Choroid plexus epithelial cell (primary cell): ENCODE data around the gene TBC1D5.

Experiments used
- DNase-seq: peaks from one replicate; pipeline ENCODE4 v3.0.0-alpha.2; 2010; ENCODE audit warnings: low read depth
- H3K4me3 ChIP-seq: 2 replicates; pipeline ENCODE4 v1.5.1; 2011; ENCODE audit warnings: low read depth, mild to moderate bottlenecking, control low read depth, low read length, moderate library complexity
- TF ChIP-seq, protein P1 (sequence below): conservative IDR thresholded peaks from 2 replicates; pipeline ENCODE4 v1.5.1; 2011; ENCODE audit warnings: low read depth, mild to moderate bottlenecking, control low read depth, inconsistent platforms, low read length, moderate library complexity

Gene TBC1D5

DNA sequence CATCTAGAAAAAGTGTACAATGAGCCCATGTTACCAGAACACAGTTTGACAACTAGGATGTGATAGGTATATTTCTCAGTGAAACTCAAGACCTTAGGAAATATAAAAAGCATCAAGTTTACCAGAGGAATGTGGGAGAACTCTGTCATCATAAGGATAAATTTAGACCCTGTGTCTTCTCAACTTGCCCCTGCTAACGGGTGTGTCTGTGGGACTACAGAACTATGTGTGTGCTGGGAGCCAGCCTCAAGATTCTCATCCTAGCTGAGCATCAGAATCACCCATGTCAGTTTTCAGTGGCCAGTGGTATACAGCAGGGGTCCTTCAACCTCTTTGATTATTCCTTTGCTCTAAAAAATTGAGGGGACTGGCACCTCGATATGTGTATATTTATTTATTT is 464.4 kb downstream of the TBC1D5 start:
- no peak overlapping the region for H3K4me3 ChIP-seq
- TF ChIP-seq, protein P1, sequence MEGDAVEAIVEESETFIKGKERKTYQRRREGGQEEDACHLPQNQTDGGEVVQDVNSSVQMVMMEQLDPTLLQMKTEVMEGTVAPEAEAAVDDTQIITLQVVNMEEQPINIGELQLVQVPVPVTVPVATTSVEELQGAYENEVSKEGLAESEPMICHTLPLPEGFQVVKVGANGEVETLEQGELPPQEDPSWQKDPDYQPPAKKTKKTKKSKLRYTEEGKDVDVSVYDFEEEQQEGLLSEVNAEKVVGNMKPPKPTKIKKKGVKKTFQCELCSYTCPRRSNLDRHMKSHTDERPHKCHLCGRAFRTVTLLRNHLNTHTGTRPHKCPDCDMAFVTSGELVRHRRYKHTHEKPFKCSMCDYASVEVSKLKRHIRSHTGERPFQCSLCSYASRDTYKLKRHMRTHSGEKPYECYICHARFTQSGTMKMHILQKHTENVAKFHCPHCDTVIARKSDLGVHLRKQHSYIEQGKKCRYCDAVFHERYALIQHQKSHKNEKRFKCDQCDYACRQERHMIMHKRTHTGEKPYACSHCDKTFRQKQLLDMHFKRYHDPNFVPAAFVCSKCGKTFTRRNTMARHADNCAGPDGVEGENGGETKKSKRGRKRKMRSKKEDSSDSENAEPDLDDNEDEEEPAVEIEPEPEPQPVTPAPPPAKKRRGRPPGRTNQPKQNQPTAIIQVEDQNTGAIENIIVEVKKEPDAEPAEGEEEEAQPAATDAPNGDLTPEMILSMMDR: no peak
- DNase-seq: no peak

DNA sequence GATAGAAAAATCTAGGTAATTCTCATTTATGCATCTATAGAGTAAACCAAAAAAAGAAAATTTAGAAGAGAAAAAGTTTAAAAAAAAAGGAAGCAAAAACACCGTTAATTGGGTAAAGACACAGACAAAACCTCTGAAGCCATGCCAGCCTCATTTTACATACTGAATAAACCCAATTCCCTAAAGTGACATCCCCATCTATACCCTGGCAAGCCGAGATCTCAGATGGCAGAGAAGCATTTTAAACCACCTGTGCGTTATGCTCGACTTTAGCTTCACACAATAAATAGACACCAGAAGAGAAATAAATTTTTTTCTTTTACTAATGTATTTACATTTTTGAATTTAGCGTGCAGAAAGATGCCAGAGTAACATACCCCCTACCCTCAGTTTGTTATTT is 475.6 kb downstream of the TBC1D5 start:
- DNase-seq: no peak
- TF ChIP-seq, protein P1: no peak
- H3K4me3 ChIP-seq: no peak overlapping the region

DNA sequence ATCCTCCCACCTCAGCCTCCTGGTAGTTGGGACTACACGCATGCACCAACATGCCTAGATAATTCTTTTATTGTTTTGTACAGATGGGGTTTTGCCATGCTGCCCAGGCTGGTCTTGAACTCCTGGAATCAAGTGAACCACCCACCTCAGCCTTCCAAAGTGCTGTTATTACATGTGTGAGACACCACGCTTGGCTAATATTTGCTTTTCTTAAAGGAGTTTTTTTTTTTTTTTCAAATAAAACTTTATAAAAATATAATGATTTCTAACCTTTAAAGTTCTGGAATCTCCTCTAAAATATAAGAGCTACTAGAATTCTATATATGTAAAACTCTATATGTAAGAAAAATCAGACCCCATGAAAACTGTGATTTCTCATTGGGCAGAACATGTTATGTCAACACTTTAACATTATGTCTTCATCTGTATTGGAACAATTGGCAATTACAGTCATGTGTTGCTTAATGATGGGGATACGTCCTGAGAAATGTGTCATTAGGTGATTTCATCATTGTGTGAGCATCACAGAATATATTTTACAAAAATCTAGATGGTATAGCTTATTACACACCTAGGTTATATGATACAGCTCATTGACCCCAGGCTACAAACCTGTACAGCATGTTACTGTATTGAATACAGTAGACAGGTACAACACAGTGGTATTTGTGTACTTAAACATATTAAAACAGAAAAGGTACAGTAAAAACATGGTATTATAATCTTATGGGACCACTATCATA is 480.6 kb downstream of the TBC1D5 start:
- TF ChIP-seq, protein P1: no peak
- no peak overlapping the region for H3K4me3 ChIP-seq
- DNase-seq: no peak

DNA sequence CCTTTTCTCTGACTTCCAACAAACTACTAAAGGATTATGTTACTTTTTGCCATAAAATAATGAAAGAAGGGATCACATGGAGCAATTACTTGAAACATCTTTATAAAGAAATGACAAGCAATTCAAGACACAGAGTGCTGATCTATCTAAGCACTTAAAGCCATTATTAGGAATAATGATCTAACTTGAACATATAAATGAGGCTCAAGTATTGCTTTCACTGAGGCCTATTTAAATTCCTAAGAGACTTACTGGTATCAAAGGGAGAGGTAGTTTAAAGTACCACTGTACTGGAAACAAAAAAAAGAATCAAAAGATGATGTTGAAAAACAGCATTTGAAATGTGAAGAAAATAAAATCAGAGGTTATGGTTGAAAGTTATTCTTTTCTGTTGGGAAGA is 482.2 kb downstream of the TBC1D5 start:
- DNase-seq: no peak
- no peak overlapping the region for H3K4me3 ChIP-seq
- TF ChIP-seq, protein P1: no peak

DNA sequence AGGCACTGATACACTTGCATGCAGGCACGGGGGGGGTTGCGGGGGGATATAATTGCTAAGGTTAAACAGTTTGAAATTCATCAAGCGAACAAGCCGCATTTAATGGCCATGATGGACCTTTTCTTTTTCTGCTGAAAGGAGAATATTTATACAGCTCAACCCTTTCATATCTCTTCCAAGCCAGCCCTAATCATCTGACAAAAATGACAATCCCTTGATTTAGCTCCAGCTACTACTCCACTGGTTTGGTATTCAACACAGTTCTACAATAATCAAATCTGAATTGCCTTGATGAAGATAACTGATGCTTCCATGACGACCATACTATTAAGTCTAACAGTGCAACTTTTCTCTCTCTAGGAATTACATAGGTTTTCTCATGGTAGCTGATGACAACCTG is 482.7 kb downstream of the TBC1D5 start:
- DNase-seq: no peak
- TF ChIP-seq, protein P1: no peak

DNA sequence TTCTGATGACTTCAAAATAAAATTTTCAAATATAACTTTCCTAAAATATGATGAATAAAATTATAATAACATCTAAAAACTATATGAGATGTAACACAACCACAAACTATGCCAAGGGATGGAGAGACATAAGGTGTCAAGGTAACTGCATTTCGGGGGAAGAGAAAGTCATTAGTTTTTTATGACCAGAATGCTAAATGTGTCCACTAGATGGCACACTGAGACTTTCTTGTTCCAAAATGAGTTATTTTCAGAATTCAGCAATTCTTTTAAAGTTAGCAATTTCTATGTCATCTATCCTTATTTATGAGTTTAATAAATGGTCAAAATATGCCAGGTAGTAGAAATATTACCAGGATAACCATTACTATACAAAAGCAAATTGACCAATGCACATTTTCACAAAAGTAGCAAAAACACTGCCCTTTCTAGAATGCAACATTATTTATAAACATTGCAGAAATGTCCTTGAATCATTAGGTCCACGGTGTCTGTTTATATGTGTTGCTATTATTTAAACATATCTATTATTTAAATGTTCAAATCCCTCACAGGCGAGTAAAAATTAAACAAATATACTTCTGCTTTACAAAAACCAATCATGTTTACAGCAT is 483.5 kb downstream of the TBC1D5 start:
- peak; percentile 58 for DNase-seq
- TF ChIP-seq, protein P1: peak; percentile 71

More for the DNA sequence above, 482.7 kb downstream of the TBC1D5 start:
- H3K4me3 ChIP-seq: no peak overlapping the region

DNA sequence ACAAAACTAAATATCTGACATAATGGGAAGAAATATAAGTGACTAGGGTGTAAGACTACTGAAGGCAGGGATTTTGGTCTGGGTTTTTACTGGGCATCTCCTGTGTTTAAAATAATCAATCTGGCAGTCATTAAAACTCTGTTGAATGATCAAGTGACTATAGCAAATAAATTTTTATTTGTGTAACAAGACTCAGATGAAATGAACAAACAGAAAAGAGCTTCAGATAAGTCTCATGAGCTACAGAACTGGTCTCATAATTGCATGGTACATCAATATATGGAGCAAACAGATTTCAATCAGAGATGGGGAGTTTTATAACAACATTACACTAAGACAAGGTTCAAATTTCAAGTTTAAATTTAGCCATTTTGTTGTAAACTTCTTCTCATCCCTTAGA is 485.2 kb downstream of the TBC1D5 start:
- TF ChIP-seq, protein P1: no peak
- DNase-seq: no peak
- no peak overlapping the region for H3K4me3 ChIP-seq

More for the DNA sequence above, 483.5 kb downstream of the TBC1D5 start:
- no peak overlapping the region for H3K4me3 ChIP-seq
